HG02623 (cell line): ENCODE data around the gene SLC35E4.
"Not testable (repeated sequence)": the region's sequence is repeated elsewhere in the genome, so short reads cannot be mapped to it uniquely, and the experiment has no call there.

Source experiments
- ATAC-seq: cut with Tn5 transposase; IDR thresholded peaks from one replicate; pipeline ENCODE4 v1.9.1; 2021; ENCODE audit warnings: moderate library complexity; ENCODE audit not compliant: unreplicated experiment

SLC35E4 gene

GRCh38 chr22:30649430-30650007 lies 13.9 kb downstream of the SLC35E4 start:
- peak; percentile 47 for ATAC-seq

DNA sequence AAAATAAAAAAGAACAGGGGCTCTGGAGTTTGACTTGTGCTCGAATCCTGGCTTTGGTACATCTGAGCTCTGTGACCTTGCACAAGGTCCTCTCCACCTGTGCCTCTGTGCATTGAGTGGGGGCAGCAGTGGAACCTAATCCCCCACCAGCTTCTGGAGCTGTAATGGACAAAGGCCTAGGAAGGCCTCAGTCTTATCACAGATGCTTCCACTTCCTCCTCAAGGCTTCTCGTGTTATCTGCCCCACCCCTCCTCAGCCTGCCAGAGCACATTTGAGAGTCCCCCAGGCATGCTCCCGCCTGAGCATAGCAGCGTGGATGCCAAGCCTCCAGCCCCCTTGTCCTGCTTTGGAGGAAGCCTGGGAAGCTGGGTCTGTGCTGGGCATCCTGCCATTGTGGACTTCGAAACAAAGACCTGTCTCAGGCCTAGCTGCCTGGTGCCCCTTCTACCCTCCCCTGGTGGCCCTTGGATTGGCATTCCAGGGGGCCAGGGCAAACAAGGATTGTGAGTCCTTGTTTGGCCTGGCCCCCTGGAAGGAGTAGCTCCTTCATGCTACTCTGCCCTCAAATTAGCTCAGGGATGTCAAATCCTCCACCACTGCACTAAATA lies 15.0 kb downstream of the SLC35E4 start:
- no peak for ATAC-seq

DNA sequence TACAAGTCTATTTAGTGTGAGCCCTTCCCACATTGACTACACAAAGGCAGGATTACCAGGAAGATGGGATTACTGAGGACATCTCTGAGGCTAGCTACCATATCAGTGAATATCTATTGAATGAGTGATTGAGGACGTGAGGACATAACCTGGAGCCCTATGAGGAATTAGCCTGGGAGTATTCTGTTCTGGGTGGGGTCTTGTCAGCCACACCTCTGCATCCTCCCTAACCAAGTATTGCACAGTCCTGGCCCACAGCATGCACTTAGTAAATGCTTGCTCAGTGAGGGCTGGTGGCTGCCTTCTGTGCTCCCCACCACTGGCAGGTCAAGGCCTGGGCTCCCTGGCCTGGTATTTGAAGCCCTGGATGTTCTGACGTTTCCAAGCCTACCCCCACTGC lies 17.3 kb downstream of the SLC35E4 start:
- ATAC-seq, result no peak

DNA sequence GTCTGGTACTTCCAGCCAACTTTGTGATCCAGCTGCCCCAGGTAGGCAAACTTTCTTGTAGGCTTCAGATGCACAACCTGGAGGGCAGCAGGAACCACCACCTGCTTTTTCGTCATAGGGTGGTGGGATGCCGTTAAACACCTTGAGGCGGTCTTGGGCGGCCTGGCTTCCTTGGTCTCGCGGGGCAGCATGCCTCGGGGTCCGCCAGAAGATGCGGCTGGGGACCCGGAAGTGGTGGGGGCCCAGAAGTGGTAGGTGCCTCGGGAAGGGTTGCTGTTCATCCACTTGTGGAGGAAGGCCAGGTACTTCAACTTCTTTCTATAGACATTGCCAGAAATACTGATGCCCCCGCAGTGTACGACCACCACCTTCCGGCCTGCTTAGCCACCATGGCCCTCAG lies 18.8 kb downstream of the SLC35E4 start:
- ATAC-seq, result no peak

DNA sequence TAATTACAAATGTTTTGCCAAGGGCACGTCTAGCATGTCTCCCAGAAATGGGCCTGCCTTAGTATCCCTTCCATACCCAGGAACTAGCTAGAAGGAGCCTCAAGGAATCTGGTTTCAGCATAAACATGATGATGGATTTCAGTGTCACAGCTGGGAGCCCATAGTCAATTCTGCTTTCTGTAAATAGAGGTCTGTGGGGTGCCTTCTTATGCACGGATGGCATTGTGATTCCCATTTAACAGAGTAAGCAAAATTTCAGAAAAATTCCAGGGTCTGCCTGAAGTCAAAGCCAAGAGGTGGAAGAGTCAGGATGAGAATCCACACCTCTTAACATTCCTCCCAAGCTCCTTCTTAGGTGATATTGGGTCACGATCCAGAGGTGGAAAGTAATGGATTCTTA lies 20.0 kb downstream of the SLC35E4 start:
- ATAC-seq, result no peak

DNA sequence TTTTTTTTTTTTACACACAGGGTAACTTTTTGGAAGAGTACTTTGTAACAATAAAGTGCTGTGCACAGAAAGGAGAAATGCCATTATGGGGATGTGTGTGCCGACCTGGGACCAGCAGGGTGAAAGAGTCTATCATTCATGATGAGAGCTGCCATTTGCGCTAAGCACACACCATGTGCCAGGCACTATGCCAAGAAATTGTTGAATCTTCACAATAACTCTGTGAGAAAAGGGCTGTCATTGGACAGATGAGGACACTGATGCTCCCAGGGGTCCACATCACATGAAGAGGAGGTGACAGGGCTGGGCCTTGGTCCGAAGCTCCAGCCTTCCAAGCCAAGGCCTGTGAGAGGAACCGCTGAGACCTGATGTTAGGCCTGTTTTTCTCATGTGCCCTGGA lies 26.5 kb downstream of the SLC35E4 start:
- no peak for ATAC-seq

DNA sequence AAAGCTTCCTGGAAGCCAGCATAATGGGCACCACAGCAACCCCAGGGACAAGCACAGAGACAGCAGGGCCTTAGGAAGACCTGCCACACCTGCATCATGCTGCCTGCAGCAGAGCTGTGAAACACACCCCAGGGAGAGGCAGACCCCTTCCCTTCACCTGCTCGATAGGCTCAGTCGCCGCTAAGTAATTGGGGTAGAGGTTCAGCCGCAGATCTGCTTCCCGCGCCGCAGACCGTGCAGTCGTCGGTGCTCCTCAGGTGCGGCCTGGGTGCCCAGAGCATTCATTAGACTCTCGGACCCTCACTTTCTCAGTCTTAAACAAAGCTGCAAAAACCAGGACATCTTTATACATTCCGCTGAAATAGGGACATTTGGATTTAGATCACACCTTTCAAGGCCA lies 29.2 kb downstream of the SLC35E4 start:
- ATAC-seq, result no peak

DNA sequence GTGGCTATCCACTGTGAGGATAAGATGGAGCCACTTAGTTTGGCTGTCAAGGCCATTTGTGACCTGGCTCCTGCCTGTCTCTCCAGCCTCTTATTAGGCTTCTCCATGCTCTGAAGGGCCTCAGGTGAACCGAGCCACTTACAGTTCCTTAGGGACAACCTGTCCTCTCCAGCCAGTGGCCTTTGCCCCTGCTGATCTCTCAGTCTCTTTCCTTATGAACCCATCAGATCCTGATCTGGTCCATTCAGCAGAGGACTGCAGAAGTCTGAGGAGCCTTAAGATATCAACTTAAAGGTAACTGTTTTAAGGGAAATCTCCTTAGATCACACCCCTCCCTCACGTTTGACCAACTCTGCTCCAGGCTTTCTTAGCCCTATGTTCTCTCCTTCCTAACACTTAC lies 29.7 kb downstream of the SLC35E4 start:
- ATAC-seq, result no peak

DNA sequence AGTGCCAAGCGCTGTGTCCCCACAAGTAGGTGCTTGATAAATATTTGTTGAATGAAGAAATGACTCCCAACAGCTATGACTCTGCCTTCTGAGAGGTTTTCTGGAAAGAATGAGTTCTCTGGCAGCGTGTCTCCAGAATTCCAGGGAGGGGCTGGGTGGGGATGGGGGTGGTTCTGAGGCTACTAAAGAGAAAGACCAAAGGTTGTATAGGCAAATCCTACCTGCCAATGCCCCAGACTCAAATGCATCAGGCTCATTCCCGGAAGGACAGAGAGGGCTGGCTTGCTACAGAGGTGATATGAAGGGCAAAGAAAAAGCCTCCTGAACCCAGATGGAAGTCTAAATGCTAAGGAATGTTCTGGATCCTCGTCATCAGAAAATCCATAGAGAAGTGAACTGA lies 30.2 kb downstream of the SLC35E4 start:
- ATAC-seq, result no peak

DNA sequence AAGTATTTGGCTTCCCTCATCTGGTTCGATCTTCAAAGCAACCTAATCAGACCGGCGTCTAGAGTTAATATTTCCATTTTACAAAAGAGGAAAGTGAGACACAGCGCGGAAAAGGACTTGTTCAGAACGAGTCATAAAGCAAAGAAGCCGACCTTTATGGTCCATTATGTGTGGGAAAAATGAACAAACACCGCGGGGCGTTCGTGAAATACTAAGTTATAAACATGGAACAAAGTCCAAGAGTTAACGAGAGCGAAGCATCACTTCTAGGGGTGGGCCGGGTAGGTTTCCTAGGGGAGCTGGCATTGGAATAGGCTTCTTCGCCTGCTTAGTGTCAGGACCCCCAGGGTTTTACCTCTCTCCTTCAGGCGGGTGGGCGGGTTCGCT lies 31.5 kb downstream of the SLC35E4 start:
- no peak for ATAC-seq

GRCh38 chr22:30667494-30668385 lies 32.2 kb downstream of the SLC35E4 start, which contains the start of gene DUSP18:
TSS of gene DUSP18 (minus strand) at chr22:30667875. CDS start at chr22:30664003, 3,872 bp downstream.
- ATAC-seq, result peak; percentile 73

DNA sequence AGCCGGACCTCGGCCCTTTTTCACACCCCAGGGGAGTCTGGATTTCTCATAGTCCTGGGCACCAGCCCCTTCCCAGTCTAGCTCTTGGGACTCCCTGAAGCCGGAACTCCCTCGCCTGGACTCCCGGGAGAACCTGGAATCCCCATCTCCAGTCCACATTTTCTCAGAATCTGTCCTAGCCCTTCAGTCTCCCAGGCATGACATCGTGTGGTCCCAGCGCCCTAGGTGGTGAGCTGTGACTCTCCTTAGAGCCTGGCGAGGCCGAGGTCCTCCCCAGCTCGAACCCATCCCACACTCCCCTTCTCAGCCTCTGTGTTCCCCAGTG lies 32.8 kb downstream of the SLC35E4 start:
- ATAC-seq, result no peak

GRCh38 chr22:30671071-30671470 lies 35.5 kb downstream of the SLC35E4 start:
- no peak for ATAC-seq

DNA sequence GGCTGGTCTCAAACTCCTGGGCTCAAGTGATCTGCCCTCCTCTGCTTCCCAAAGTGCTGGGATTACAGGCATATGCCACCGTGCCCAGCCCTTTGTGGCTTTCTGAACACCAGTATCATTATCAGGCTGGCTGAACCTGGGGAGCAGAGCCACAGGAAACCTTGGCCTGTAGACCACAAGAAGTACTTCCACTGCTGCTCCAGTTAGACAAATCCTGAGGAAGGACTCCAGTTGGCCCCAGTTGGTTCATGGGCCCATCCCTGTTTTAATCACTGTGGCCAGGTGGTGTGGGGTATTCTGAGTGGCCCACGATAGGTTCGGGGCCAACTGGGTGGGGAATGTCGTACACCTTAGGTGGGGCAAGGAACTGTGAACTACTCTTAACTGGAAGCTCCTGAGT lies 37.6 kb downstream of the SLC35E4 start:
- ATAC-seq, result no peak

DNA sequence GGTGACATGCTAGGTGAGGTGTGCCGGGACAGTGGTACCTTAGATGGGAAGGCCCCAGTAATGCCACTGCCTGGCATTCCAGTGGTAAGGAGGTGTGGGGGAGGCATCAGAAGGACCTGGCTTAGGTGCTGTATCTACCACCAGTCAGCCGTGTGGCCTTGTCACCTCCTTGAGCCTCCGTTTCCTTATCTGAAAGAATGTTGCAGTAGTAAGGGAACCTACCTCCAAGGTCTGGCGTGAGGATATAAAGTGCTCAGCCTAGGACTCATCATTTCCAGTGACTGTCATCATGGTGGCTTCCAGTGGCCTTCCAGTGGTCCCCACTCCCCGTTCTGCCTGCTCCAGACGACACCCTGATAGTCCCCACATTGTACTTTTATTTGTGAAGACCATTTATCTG lies 38.9 kb downstream of the SLC35E4 start:
- no peak for ATAC-seq

- ATAC-seq, result no peak
Measured at GRCh38 chr22:30675436-30675835, 39.9 kb downstream of the SLC35E4 start.

- not testable (repeated sequence) for ATAC-seq
Measured at GRCh38 chr22:30676565-30676964, 41.0 kb downstream of the SLC35E4 start.

DNA sequence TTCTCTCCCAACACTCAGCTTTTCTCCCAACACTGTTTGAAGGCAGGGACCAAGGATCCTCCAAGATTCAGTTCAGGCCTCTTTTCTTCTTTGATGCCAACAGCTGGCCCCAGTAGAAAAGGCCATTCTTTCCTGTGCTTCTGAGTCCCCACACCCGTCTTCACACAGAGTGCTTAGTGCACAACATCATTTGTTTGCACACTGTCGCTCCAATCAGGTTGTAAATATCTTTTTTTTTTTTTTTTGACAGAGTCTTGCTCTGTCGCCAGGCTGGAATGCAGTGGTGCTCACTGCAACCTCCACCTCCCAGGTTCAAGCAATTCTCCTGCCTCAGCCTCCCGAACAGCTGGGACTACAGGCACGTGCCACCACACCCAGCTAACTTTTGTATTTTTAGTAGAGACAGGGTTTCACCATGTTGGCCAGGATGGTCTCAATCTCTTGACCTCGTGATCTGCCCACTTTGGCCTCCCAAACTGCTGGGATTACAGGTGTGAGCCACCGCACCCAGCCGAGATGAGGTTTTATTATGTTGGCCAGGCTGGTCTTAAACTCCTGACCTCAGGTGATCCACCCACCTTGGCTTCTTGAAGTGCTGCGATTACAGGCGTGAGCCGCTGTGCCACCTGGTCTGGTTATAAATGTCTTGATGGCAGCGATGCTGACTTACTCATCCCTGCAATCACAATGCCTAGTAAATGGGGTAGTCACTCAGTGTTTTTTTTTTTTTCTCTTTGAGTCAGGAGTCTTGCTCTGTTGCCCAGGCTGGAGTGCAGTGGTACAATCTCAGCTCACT lies 44.5 kb downstream of the SLC35E4 start:
- ATAC-seq, result not testable (repeated sequence)

GRCh38 chr22:30680991-30681770 lies 45.6 kb downstream of the SLC35E4 start:
- no peak for ATAC-seq

GRCh38 chr22:30681831-30682230 lies 46.2 kb downstream of the SLC35E4 start:
- ATAC-seq, result no peak

DNA sequence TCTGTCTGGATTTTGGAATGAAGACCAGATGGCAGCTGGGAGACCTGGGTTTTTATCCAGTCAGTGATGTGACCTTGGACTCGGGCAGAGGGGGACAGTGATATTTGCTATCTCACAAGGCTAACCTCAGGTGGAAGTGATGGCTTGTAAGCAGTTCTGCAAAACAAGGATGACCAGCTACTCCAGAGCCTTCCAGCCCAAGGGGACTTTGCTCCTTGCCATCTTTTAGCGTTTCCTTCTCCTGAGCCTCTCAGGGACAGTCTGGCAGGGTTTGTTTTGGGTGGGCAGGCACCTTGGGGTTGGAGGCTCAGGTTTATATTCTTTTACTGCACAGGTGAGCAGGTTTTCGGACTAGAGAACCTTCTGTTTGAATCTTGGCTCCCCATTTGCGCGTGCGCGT lies 49.6 kb downstream of the SLC35E4 start:
- no peak for ATAC-seq
